HL-60/S4 treated with phorbol 12-myristate 13-acetate at 8.2 ng/mL for 4 days and 3 days (cell line): ENCODE data around the gene DEAF1.

ENCODE experiments used
- in situ Hi-C: fragments of 300-500 bp; cut with MboI; formaldehyde crosslinking; loops from 2 replicates; pipeline ENCODE4 v1.15.0; 2022; ENCODE audit warnings: low sequenced_read_pairs

The DEAF1 gene

DNA sequence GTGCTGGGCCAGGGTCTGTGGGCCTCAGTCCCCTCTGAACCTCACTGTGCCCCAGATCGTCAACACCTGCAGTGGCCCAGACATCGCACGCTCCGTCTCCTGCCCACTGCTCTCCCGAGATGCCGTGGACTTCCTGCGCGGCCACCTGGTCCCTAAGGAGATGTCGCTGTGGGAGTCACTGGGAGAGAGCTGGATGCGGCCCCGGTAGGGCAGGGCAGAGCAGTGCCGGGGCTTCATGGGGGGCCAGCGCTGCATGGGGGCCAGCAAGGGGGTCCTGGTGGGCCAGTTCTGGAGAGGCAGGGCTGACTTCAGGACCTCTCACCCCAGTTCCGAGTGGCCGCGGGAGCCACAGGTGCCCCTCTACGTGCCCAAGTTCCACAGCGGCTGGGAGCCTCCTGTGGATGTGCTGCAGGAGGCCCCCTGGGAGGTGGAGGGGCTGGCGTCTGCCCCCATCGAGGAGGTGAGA lies 27.4 kb upstream of the DEAF1 start:
- in situ Hi-C loops = no loop called here

DNA sequence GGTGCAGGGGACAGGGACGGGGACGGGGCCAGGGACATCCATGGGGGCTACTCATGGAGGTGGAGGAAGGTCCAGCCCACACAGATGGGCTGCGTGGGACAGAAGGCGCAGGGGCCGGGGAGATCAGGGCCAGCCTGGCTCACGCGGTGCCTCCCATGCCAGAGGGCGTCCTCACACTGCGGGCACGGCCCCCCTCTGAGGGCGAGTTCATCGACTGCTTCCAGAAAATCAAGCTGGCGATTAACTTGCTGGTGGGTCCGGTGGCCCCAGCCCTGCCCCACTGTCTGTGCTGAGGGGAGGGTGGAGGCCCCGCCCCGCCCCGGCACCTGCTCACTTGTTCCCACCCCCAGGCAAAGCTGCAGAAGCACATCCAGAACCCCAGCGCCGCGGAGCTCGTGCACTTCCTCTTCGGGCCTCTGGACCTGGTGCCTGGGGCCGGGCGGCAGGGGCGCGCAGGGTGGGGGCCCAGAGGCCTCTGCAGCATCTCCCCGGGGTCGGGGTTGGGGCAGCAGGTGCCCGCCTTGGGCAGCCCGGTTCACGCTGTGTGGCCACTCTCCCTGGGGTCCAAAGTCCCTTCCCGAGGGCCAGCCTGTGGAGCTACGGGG lies 26.8 kb upstream of the DEAF1 start:
- in situ Hi-C loops = no loop called here

DNA sequence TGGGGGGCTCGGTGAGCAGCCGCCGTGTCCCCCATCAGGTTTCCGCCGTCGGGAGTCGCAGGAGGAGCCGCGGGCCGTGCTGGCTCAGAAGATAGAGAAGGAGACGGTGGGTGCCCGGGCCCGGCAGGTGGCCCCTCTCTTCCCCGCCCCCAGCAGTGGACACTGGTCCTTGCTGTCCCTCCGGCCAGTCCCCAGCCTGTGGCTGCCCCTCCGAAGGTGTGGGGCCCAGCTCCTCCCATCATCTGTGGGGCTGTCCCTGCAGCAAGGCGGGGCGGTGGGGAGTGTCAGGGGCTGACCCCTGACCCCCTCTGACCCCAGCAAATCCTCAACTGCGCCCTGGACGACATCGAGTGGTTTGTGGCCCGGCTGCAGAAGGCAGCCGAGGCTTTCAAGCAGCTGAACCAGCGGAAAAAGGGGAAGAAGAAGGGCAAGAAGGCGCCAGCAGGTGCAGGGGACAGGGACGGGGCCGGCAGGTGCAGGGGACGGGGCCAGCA lies 26.3 kb upstream of the DEAF1 start:
- in situ Hi-C loops = no loop called here

DNA sequence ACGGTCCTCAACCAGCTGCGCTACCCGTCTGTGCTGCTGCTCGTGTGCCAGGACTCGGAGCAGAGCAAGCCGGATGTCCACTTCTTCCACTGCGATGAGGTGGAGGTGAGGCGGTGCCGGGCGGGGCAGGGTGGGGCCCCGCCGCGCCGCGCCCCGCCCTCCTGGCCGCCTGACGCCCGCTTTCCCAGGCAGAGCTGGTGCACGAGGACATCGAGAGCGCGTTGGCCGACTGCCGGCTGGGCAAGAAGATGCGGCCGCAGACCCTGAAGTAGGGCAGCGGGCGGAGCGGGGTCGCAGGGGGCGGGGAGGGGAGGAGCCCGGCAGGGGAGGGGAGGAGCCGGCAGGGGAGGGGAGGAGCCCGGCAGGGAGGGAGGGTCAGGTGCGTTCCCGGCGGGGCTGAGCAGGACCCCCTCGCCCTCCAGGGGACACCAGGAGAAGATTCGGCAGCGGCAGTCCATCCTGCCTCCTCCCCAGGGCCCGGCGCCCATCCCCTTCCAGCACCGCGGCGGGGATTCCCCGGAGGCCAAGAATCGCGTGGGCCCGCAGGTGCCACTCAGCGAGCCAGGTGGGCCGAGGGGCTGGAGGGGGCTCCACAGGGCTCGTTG lies 25.7 kb upstream of the DEAF1 start:
- in situ Hi-C loops = no loop called here

DNA sequence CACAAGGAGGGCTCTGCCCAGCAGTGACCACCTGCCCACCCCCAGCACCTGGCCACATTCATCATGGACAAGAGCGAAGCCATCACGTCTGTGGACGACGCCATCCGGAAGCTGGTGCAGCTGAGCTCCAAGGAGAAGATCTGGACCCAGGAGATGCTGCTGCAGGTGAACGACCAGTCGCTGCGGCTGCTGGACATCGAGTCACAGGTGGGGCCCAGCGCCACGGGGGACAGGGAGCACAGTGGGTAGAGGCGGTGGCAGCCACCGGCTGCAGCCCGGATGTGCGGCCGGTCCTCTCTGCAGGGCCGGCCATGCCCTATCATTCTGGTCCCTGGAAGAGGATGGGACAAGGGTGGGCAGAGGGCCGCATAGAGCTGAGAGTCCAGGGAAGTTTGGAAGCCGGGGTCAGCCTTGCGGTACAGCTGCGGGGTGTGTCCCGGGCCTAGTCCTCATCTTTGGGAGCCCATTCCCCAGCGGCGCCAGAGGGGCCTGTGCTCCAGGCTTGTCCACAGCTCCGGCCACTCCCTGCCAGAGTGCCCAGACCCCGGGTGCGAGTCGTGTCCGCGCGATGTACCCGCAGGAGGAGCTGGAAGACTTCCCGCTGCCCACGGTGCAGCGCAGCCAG lies 25.1 kb upstream of the DEAF1 start:
- in situ Hi-C loops = no loop called here

DNA sequence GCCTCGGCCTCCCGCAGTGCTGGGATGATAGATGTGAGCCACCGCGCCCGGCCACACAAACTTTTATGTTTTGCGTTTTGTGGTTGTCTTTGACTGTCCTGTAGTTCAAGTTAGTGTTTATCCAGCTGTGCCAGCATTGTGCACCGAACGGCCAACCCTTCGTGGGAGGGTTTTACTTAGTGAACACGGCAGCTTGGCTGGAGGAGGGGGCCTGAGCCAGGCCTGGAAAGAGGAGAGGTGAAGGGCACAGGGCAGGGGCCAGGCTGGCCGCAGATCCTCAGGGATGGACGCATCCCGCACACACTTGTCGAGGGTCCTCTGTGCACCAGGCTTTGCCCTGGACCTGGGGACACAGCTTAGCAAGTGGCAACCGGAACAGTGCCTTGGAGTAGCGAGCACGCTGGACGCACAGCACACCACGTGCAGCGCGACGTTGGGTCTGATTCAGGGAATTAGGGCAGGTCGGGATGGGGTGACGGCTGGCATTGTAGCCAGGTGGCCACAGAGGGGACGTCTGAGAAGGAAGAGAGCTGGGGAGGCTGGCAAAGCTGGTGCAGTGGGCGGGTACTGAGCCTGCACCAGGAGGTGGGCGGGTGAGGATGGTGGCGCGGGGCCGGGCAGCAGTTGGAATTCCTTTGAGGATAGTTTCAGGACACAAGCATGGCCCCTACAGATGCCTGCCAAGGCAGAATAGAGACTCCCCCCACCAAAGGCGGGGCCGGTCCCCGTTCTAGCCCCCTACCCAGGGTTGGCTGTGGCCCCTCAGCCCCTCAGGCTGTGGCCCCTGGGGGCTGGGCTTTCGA lies 24.4 kb upstream of the DEAF1 start:
- in situ Hi-C loops = no loop called here

DNA sequence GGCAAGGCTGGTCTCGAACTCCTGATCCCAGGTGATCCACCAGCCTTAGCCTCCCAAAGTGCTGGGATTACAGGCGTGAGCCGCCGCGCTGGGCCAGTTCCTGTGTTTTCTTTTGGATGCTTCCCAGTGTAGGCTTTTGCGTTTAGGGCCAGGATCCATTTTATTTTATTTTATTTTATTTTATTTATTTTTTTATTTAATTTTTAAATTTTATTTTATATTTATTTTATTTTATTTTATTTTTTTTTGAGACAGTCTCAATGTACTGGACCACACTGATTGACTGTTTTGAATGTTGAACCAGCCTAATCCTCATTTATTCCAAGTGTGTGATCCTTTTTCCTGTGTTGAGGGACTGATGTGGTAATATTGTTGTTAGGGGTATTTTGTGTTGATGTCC lies 19.4 kb upstream of the DEAF1 start:
- in situ Hi-C loops = no loop called here

DNA sequence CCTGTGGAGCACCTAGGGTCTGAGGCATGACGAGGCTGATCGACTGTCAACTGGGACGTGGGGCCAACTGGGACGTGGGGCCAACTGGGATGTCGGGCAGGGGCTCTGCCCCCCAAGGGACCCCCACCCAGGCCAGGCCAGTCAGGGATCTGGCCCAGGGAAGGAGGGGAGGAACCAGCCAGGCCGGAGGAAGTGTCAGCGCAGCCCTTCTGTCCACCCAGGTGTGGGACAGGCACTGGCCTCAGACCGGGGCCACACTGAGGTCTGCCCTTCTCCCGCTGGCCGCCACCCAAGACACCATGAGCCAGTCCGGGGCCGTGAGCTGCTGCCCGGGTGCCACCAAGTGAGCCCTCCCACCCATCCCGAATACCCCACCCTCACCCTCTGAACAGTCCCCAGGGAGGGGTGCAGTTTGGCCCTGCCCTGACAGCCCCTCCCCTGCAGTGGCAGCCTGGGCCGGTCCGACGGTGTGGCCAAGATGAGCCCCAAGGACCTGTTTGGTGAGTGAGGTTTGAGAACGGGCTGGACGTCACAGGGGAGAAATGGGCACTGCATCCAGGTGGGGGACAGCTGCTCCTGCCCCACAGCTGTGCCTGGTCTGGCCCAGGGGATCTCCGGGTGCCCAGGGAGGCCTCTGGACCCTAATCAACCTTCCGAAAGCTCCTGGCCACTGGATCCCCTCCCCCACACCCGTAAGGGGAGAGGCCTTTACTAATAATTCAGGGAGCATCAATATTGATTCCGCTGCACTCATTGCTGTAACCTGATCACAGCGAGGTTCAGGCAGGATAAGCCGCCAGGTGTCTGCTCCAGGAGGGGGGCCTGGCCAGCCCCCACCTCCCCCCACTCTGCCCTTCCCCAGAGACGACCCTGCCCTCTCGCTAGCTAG lies 14.3 kb upstream of the DEAF1 start:
- in situ Hi-C loops = no loop called here

DNA sequence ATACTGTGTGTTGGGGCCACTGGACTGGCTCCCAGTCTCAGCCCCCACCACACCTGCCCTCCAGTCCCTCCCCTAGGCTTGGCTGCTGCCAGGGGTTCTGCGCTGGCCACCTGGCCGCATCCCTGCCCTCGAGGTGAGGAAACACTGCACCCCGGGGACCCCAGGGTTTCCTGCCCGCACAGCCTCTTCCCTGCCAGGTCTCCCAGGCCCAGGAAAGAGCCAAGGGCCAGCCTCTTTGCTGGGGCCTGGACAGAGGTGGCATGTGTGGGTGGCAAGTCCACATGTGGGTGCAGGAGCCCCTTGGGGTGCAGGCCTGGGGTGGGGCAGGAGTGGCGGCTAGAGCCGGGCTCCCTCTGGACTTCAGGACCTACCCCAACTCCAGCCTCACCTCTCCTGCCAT lies 13.5 kb upstream of the DEAF1 start:
- in situ Hi-C loops = no loop called here

DNA sequence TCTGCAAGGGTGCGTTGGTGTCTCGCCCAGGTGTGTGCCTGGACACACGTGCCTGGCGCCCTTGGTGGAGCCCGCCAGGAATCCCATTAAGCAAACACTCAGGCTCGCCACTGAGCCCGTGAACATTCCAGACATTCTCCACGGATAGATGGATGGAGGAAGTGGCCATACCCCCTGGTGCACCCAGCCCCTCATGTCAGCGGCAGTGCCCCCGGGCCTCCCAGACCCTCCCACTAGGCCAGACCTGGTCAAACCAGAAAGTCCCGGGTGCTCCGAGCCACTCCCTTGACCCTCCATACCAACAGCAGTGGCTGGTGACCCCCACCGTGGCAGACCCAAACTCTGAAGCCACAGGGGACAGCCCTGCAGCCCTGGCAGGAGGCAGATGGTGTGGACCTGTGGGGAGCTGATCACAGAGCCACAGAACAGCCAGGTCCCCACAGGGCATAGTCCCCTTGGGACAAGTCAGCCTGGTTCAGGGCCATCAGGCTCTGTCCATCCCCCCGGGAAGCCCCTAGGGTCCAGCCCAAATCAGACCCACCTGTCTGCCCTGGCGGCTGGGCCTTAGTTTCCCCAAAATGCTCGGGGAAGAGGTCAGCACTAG lies 12.9 kb upstream of the DEAF1 start:
- in situ Hi-C loops = no loop called here

DNA sequence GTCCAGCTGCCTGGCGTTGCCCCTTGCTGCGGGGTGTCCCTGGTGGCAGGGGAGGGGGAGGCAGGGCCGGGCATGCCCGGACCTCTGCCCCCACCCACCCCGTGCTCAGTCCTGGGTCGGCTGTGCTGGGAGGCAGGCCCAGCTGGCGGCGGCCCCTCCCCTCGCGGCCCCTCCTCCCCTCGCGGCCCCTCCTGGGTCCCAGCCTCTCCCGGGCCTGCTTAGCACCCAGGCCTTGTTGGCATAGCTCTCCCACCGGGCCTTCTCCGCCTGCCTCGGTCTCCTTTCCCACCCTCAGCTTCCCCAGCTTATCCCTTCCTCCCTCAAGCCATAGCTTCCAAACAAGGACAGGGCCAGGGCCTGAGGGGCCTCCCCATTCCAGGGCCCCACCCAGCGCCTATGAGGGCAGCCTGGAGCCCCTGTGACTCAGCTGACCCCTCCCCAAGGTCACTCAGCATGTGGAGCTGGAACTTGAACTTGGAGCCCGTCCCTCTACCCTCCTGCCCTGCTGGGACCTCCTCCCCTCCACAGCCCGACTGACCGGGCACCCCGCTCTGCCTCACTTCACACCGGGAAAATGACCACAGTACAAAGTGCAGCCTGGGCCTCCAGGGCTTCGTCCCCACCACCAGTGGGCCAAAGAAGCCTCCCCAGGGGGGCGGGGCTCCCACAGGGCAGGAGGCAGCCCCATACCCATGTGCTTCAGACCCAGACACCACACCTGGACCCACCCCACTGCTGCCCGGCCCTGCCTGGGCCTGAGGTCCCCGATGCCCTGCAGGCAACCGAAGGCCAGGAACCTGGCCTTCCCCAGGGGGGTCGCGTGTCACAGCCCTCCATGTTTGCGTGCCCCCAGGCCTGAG lies 12.2 kb upstream of the DEAF1 start:
- in situ Hi-C loops = no loop called here

DNA sequence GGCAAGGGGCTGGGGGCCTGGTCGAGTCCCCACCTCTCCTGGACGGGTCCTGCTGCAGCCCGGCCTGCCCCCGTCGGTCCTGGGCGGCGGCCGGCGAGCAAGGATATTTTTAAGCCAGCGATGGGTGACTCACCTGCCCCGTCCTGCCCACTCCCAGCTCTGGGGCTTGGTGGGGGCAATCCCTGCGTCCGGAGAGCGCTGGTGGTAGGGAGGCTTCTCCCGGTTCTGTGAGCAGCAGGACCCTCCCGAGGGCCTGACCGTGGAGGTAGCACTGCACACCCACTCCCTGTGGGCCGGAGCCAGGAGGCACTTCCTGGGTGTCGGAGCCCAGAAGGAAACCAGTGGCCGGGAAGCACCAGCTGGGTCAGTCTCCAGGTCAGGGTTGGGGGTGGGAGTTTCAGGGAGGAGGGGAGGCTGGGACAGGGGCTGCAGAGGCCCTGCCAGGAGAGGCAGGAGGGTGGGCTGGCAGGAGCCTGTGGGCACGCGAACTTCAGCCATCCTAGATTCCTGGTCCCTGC lies 11.5 kb upstream of the DEAF1 start:
- in situ Hi-C loops = no loop called here

DNA sequence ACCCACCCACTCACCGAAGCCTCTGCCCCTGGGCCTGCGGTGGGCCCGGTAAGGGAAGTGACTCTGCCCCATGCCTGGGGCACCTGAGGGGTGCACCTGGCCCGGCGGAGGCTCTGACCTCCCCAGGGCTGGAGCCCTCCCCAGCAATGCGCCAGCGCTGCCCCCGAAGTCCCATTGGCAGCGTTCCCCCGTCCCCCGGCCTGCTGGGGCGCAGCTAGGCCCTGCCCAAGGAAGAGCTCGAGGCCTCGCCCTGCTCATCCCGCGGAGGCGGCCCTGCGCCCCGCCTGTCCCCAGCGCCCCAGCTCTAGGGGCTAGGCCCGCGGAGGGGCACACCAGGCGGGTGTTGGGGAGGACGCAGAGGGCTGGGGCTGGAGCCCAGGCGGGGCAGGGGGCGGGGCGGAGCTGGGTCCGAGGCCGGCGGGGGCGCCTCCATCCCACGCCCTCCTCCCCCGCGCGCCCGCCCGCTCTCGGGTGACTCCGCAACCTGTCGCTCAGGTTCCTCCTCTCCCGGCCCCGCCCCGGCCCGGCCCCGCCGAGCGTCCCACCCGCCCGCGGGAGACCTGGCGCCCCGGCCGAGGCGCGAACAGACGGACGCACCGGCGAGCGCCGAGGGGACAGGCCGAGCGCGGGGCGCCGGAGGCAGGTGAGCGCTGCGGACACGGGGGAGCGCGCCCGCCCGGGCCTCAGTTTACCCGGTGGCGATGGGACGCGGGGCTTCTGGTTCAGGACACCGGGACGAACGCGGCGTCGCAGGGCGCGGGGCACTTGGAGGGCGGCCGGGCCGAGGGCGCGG lies 10.8 kb upstream of the DEAF1 start, which contains the start of gene EPS8L2:
EPS8L2 (plus strand) TSS at position 586 of the 793 bp plus-strand sequence. CDS start 3,177 bp downstream, outside the sequence.
- in situ Hi-C loops = no loop called here

DNA sequence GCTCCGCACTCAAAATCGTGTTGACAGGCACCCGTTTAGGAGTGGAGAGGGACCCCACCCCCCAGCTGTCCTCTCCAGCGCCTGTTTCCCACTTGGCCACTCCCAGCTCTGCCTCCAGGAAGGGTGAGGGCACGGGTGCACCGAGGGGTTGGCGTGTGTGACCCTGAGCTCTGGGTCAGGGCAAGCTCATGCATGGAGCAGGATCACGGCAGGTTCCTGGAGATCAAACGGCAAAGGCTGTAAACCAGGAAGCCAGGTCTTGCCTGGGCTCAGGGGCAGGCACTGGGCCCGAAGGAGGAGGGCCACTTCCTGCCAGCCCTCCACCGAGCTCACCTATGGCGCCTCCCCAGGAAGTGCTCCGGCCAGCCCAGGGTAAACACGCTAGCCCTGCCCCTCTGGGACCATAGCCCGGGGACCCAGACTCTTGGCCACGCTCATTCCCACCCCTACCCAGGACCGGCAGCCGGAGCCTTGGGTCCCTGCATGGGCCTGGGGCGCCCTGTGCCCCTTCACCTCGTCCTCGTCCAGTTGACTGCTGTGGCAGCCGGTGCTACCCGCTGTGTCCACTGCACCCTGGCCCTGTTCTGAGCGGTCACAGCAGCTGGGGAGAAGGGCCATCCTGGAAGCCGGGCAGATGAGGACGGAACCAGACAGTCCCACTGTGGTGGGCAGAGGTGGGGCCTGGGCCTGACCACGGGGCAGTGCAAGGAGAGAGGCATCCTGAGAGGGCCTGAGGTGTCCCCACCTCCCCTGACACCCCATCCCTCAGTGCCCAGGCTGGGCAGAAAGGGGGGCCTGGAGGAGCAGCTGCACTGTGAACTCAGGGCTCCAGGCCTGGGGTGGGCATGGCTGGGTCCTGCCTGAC lies 10.0 kb upstream of the DEAF1 start:
- in situ Hi-C loops = no loop called here

DNA sequence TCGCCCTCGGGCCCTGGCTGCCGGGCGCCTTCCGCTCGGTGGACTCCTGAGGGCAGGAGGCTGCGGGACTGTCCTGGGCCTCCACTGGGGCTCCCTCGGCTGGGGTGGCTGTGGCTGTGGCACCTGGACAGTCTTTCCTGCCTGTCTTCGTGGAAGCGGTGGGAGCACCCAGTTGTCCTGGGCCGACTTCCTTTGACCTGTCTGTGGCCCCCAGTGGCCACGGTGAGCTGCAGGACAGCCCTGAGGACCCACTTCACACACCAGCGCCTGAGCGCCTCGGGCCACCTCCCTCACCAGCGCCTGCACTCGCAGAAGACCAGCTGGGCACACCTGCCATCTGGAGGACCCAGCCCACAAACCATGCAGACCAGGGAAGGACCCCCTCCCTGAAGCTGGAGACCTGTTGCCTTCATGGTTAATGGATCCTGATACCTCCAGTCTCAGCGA lies 9.2 kb upstream of the DEAF1 start:
- in situ Hi-C loops = no loop called here

DNA sequence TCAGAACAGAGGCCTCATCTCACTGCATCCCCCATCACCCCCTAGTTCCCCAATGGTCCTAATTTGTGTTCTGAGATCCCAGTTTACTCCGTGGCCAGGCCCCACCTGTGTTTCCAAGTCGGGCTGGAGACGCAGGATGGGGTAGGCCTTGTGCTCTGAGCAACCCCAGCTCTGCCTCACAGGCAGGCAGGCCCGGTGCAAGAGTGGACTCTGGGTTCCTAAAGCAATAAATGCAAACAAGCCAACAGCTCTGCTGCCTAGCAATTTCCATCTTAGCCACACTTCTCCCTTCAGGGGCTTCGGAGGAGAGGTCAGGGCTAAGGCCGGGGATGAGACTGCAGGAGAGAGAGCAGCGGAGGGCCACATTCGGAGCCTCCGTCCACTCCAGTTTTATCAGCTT lies 8.5 kb upstream of the DEAF1 start:
- in situ Hi-C loops = no loop called here
